Neuron (in vitro differentiated cells): ENCODE data around the gene FUT7.
A peak's percentile ranks its signal among the peaks of the same experiment; 100 is the strongest.

Source experiments
- H2AFZ ChIP-seq: one replicate; pipeline ENCODE4 v1.6.1; 2013; ENCODE audit warnings: low read depth, mild to moderate bottlenecking, inconsistent platforms, low read length, moderate library complexity
- H3K27me3 ChIP-seq: one replicate; pipeline ENCODE4 v1.6.1; 2013; ENCODE audit warnings: low read length; ENCODE audit not compliant: insufficient read depth
- H3K36me3 ChIP-seq: one replicate; pipeline ENCODE4 v1.6.1; 2013; ENCODE audit warnings: low read length; ENCODE audit not compliant: insufficient read depth
- H3K4me1 ChIP-seq: one replicate; pipeline ENCODE4 v1.6.1; 2013; ENCODE audit warnings: low read length; ENCODE audit not compliant: insufficient read depth
- H3K4me3 ChIP-seq: 2 replicates; pipeline ENCODE4 v1.5.1; 2013; ENCODE audit warnings: mild to moderate bottlenecking, low read length, moderate library complexity
- H3K9me3 ChIP-seq: one replicate; pipeline ENCODE4 v1.6.1; 2013; ENCODE audit warnings: low read length

The FUT7 gene, protein sequence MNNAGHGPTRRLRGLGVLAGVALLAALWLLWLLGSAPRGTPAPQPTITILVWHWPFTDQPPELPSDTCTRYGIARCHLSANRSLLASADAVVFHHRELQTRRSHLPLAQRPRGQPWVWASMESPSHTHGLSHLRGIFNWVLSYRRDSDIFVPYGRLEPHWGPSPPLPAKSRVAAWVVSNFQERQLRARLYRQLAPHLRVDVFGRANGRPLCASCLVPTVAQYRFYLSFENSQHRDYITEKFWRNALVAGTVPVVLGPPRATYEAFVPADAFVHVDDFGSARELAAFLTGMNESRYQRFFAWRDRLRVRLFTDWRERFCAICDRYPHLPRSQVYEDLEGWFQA

DNA sequence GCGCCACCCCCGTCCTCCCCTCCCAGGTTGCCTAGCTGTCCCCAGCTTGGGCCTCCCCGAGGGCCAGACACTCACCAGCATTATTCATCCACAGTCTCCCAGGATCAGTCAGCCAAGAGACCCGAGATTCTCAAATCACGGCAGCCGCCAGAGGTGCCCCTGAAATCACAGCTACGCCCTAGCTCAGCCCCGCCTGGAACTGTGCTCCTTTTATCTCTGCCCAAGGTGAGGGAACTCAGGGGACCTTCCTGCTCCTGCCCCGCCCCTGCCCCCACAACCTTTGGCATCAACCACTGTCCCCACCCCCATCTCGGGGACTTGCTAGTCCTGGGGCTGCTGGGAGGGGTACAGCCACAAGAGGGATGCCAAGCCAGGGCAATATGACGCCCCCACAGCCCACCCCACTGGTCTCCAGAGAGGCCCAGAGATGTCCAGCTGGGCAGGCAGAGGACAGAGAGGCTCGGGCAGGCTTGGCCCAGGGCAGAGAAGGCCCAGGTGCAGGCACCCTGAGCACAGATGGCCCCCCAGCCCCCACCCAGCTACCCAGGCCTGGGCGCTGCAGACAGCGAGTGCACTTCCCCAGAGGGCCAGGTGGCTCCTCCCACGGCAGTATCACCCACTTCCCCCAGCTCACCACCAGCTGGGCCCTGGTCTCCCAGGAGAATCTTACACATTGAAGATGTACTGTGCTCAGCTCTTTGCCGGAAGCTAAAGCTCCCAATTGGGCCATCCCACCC lies at the start of gene FUT7:
Gene FUT7 (minus strand): TSS at position 185 of the 737 bp plus-strand sequence. CDS start 97 bp downstream, at position 88.
- Histone ChIP-seq H3K4me3 (no peak within 1 kb of the TSS), H2AFZ (no peak within 1 kb of the TSS), H3K36me3 (peaks cover 2% of the 10 kb centered on the region), H3K27me3 (no peaks in the 10 kb centered on the region), H3K4me1 (peaks cover 8% of the 10 kb centered on the region), H3K9me3 (no peaks in the 10 kb centered on the region)

DNA sequence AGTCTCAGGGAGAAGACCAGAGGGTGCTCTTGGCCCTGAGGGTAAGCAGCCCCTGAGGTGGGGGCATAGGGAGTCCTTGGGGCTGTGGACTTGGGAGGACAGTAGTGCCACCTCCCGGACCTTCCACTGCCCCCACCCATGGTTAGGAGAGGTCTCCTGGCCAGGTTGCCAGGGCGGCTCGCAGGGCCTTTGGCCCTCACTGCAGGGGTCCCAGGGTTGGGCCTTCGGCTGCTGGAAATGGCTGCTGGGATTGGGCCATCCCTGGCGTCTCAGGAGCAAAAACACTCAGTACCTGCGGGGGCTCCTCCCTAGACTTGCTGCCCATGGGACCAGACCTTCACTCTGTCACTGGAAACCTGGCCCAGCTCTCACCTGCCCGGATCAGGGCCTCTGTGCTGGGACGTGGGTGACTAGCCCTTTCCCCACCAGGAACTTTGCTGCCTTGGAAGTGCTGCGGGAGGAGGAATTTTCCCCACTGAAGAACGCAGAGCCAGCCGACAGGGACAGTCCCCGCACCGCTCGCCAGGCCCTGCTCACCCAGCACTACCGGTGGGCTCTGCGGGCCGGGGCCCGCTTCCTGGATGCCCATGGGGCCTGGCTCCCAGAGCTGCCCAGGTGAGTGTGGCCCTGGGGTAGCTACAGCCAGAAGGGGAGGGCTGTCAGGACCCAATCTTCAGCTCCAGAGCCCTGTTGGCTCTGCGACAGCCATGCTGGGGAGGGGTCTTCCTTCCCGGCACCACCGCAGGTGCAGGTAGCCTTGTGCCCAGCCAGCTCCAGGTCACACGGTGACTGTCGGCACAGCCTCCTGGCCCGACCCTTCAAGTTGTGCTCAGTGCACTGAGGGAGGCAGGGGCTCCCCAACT lies 48.6 kb upstream of the FUT7 start:
- H2AFZ ChIP-seq = no peak overlapping the region
- peaks cover 11% of the 10 kb centered on the region for H3K4me1 ChIP-seq
- H3K27me3 ChIP-seq = peaks cover 73% of the 10 kb centered on the region
- no peak overlapping the region for H3K4me3 ChIP-seq
- no peaks in the 10 kb centered on the region for H3K36me3 ChIP-seq
- H3K9me3 ChIP-seq = no peaks in the 10 kb centered on the region

DNA sequence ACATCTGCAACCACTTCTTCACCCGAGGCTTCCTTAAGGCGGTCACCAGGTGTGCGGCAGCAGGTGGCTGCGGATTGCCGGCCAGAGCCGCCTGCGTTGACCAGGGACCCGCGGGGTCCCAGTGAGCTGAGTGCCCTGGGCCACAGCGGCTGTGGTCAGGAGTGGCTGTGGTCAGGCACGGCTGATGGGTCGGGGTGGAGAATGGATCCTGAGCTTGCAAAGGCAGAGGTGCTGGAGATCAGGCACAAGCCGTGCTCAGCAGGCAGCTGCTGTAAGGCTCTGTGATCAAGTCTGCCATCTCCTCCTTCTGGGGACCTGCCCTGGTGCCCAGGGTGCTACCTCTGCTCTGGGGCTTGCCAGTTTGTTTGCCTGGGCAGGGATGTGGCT lies 47.5 kb upstream of the FUT7 start:
- H3K4me1 ChIP-seq = peaks cover 11% of the 10 kb centered on the region
- H3K27me3 ChIP-seq = peaks cover 82% of the 10 kb centered on the region
- no peak overlapping the region for H2AFZ ChIP-seq
- H3K4me3 ChIP-seq = no peak overlapping the region
- H3K36me3 ChIP-seq = no peaks in the 10 kb centered on the region
- H3K9me3 ChIP-seq = no peaks in the 10 kb centered on the region

DNA sequence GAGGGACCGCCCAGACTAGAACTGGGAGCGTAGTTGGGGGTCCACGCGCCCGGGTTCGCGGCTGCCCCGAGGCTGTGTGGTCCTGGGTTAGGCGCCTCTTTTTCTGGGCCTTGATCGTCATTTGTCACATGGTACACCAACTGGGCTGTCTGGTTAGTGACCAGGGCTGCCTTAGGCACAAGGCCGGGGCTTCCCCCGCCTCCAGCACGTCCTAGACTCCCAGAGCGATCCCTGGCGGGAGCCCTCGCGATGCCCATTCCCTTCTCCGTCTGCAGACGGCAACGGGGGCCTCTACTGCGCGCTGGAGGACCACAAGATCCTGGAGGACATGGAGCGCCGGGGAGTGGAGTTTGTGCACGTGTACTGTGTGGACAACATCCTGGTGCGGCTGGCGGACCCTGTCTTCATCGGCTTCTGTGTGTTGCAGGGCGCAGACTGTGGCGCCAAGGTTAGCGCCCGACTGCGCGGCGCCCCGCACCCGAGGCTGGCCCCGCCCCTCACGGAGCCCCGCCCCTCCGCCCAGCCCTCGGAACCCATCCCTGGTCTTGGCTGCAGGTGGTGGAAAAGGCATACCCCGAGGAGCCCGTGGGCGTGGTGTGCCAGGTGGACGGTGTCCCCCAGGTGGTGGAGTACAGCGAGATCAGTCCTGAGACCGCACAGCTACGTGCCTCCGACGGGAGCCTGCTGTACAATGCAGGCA lies 47.0 kb upstream of the FUT7 start:
- Histone ChIP-seq H3K27me3 (peaks cover 85% of the 10 kb centered on the region), H3K4me1 (peaks cover 11% of the 10 kb centered on the region), H3K36me3 (no peaks in the 10 kb centered on the region), H2AFZ (no peak overlapping the region), H3K9me3 (no peaks in the 10 kb centered on the region), H3K4me3 (no peak overlapping the region)

DNA sequence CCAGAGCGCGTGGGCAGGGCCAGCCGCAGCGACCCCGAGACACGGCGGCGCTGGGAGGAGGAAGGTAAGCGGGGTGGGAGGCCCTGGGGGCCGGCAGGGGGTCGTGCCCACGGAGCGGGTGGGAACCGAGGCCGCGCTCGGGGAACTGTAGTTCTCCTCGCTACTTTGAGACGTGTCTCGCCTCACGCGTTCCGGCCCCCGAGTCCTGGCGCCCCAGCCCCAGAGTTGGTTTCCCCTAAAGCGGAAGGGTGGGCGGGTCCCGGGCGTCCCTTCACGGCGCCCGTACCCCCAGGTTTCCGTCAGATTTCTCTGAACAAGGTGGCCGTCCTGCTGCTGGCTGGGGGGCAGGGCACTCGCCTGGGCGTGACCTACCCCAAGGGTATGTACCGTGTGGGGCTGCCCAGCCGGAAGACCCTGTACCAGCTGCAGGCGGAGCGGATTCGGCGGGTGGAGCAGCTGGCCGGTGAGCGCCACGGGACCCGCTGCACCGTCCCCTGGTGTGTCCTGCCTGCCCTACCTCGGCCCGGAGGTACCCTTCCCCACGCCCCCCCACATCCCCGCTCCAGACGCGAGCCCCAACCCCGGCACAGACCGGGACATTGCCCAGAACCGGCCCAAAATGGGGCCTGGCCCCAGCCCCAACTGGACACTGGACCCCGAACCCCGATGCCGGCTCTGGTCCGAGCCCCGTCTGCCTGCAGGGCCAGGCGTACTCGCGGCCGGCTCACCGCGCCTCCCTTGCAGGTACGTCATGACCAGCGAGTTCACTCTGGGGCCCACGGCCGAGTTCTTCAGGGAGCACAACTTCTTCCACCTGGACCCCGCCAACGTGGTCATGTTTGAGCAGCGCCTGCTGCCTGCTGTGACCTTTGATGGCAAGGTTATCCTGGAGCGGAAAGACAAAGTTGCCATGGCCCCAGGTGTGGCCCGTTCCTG lies 46.1 kb upstream of the FUT7 start:
- Histone ChIP-seq H3K4me1 (peaks cover 6% of the 10 kb centered on the region), H3K9me3 (no peaks in the 10 kb centered on the region), H3K27me3 (peaks cover 82% of the 10 kb centered on the region), H3K36me3 (no peaks in the 10 kb centered on the region), H2AFZ (no peak overlapping the region), H3K4me3 (peak overlapping the region; percentile 27)

DNA sequence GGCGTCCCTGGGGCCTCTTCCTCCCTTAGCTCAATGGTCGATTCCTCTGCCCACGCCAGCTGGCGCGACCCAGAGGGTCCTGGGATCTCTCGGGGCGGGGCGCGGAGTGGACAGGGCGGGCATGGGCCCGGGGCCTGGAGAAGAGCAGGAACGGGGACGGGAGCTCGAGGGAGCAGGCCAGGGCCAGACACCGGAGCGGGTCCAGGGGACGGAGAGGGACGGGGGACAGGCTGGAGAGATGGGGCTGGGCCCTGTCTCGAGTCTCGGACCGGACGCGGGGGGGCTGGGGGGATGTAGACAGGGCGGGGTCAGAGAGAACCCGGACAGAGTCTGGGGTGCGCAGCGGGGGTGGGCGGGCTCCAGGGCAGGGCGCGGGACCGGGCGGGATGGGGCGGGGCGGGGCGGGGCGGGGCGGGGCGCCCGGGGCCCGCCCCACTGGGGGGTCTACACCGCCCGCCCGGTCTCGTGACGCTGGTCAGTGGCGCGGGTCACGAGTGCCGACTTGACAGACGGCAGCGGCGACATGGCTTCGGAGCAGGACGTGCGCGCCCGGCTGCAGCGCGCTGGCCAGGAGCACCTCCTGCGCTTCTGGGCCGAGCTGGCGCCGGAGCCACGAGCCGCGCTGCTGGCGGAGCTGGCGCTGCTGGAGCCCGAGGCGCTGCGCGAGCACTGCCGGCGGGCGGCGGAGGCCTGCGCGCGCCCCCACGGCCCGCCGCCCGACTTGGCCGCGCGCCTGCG lies 45.3 kb upstream of the FUT7 start, which contains the start of gene UAP1L1:
Gene UAP1L1 (plus strand): TSS at position 508 of the 738 bp plus-strand sequence. CDS start 16 bp downstream, at position 524.
- H2AFZ ChIP-seq = no peak within 1 kb of the TSS
- no peaks in the 10 kb centered on the region for H3K36me3 ChIP-seq
- peaks cover 73% of the 10 kb centered on the region for H3K27me3 ChIP-seq
- H3K9me3 ChIP-seq = no peaks in the 10 kb centered on the region
- peaks cover 6% of the 10 kb centered on the region for H3K4me1 ChIP-seq
- peak within 1 kb of the TSS; percentile 27 for H3K4me3 ChIP-seq

DNA sequence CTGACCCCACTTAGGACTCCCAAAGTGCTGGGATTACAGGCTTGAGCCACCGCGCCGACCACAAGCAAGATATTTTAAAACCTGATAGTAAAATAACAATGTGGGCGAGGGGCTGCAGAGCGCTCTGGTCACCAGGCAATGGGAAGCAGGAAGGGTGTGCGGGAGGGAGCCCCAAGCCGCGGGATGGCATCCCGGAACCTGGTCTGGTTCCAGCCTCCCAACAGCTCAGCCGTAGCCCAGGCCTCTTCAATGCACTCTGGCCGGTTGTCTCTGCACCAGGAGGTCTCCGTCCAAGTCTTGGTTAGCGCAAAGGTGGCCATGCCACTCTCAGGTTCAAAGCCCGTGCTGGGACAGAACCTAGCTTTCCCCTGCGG lies 44.7 kb upstream of the FUT7 start:
- H3K9me3 ChIP-seq = no peaks in the 10 kb centered on the region
- H2AFZ ChIP-seq = no peak overlapping the region
- H3K36me3 ChIP-seq = no peaks in the 10 kb centered on the region
- peaks cover 7% of the 10 kb centered on the region for H3K4me1 ChIP-seq
- no peak overlapping the region for H3K4me3 ChIP-seq
- peaks cover 68% of the 10 kb centered on the region for H3K27me3 ChIP-seq

DNA sequence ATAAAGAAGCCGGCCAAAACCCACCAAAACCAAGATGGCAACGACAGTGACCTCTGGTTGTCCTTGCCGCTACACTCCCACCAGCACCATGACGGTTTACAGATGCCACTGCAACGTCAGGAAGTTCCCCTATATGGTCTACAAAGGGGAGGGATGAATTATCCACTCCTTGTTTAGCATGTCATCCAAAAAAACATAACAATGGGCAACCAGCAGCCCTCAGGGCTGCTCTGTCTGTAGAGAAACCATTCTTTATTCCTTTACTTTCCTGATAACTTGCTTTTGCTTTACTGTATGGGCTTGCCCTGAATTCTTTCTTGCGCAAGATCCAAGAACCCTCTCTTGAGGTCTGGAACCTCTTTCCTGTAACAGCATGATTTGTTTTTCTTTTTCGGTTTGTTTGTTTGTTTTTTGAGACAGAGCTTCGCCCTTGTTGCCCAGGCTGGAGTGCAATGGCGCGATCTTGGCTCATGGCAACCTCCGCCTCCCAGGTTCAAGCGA lies 43.4 kb upstream of the FUT7 start:
- H3K4me1 ChIP-seq = peaks cover 17% of the 10 kb centered on the region
- no peak overlapping the region for H3K4me3 ChIP-seq
- no peak overlapping the region for H2AFZ ChIP-seq
- H3K9me3 ChIP-seq = no peaks in the 10 kb centered on the region
- peaks cover 59% of the 10 kb centered on the region for H3K27me3 ChIP-seq
- no peaks in the 10 kb centered on the region for H3K36me3 ChIP-seq

DNA sequence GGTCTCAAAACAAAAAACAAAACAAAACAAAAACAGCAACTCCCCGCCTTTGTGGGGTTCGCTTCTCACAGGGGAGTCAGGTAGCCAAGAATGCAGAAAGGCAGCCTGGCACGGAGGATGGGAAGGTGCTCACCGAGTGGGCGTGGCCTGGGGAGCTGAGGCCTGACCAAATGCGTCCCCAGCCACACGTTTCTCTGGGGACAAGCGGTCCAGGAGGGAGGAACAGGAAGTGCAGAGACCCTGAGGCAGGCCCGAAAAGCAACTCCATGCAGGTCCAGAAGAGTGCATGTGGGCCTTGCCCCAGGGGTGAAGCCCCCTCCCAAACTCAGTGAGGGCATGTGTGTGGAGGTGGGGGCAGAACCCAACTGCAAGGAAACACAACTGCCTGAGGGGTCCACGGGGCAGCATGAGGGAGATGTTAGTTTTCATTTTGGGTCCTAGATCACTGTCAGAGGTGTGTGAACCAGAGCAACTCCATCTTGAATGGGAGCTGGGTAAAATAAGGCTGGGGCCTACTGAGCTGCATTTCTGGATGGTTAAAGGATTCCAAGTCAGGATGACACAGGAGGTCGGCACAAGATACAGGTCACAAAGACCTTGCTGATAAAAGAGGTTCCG lies 42.9 kb upstream of the FUT7 start:
- H3K27me3 ChIP-seq = peaks cover 53% of the 10 kb centered on the region
- no peak overlapping the region for H2AFZ ChIP-seq
- H3K36me3 ChIP-seq = no peaks in the 10 kb centered on the region
- H3K4me3 ChIP-seq = no peak overlapping the region
- H3K4me1 ChIP-seq = peaks cover 17% of the 10 kb centered on the region
- H3K9me3 ChIP-seq = no peaks in the 10 kb centered on the region

DNA sequence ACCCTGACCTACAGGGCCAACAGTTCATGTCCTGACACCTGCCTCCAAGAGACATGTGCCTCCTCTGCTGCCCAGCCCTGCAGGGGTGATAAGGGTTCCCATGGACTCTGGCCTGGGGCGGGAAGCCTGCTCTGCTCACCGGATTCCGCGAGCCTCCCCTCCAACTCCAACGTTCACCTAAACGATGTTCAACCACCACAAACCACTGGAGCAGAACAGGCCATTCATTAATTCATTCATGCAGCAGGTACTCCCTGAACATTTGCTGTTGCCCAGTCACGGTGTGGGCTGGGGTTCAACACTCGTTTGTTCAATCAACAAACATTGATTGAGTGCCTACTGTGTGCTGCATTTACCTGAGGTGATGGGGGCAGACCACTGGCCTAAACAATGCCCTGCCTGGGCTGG lies 42.1 kb upstream of the FUT7 start:
- no peak overlapping the region for H2AFZ ChIP-seq
- H3K27me3 ChIP-seq = peaks cover 46% of the 10 kb centered on the region
- H3K4me3 ChIP-seq = no peak overlapping the region
- no peaks in the 10 kb centered on the region for H3K9me3 ChIP-seq
- H3K4me1 ChIP-seq = peaks cover 23% of the 10 kb centered on the region
- H3K36me3 ChIP-seq = no peaks in the 10 kb centered on the region

DNA sequence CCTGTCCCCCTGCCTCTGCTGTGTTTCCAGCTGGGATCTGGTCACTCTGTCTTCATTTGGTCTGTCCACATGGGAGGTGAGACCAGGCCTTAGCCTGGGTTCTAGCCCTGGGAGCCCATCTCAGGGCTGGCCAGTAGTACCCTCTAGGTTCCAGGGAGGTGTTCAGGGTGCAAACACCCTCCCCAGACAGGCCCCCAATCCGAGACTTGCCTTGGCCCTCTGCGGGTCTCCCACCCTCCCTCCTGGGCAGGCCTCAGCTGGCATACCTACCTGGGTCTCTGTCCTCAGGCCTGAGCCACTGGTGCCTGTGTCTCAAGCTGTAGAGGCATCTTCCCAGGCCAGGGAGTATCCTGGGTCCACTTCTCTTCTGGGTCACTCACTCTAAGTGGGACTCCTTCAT lies 39.4 kb upstream of the FUT7 start:
- Histone ChIP-seq H3K9me3 (no peaks in the 10 kb centered on the region), H3K4me1 (peaks cover 22% of the 10 kb centered on the region), H3K4me3 (peak overlapping the region; percentile 68), H2AFZ (no peak overlapping the region), H3K27me3 (peaks cover 21% of the 10 kb centered on the region), H3K36me3 (no peaks in the 10 kb centered on the region)
